ENCODE results near the gene NUP210.

DNA sequence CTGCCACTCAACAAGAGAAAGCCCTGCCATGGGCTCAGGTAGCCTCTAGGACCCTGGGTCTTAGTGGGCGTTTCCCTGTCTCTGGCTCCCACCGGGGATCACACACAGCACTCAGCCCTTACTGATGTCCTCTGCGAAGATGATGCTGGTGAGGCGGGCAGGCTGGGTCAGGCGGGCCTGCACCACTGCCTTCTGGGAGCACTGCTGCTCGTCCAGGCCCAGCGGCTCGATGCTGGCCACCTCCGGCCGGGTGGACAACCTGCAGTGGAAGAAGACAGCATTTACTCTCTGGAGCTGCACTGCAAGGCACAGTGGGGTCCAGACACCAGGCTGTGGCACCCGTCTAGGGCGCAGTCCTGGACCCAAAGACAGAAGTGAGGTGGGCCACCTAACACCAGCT is 20.5 kb downstream of the NUP210 start:
- TF ChIP-seq POLR2AphosphoS5 (IDR thresholded peaks at IDR 0.05; ENCODE audit: low read depth, low read length), result no peak
- no peak for TF ChIP-seq TAF1 (IDR thresholded peaks at IDR 0.05; ENCODE audit: borderline replicate concordance, insufficient read depth, low read length)

Data from PFSK-1 (cell line).